Measurements from ENCODE around the gene ATXN7. TPM values are rescaled to one million over a fixed set of nuclear protein-coding genes. Genes with fewer than 3 reads are reported as not detected.

Gene ATXN7
- 2.1 to 5.7 TPM (median 3.8 TPM) in 5 replicates for total RNA-seq (2022; extraction: Qiagen RNA extraction; ENCODE audit: low read depth)

GRCh38 chr3:63863150-63864007 is at the start of gene ATXN7, which contains the start of gene THOC7:
TSS of gene ATXN7 (plus strand) at chr3:63863867. CDS start at chr3:63912599, 48,732 bp downstream.
TSS of gene THOC7 (minus strand) at chr3:63863805. CDS start at chr3:63863790, 15 bp downstream.

GRCh38 chr3:63819151-63819398 is 44.6 kb upstream of the ATXN7 start, which contains the start of gene C3orf49:
TSS of gene C3orf49 (plus strand) at chr3:63819299. CDS start at chr3:63819472, 173 bp downstream.

GRCh38 chr3:63911873-63912767 is 48.5 kb downstream of the ATXN7 start, which contains the start of gene SCAANT1:
TSS of gene SCAANT1 (minus strand) at chr3:63912383.

GRCh38 chr3:64023187-64023860 is 159.7 kb downstream of the ATXN7 start, which contains the start of gene PSMD6:
TSS of gene PSMD6 (minus strand) at chr3:64023494. CDS start at chr3:64023419, 75 bp downstream.

Other genes with a start within 250 kb of the ATXN7 start
- gene SNTN, start 211.2 kb upstream of the ATXN7 start, total RNA-seq (2022; extraction: Qiagen RNA extraction; ENCODE audit: low read depth) = not detected in 5 replicates
- gene C3orf49, start 44.6 kb upstream of the ATXN7 start, total RNA-seq (2022; extraction: Qiagen RNA extraction; ENCODE audit: low read depth) = not detected in 5 replicates
- 61.0 to 69.9 TPM (median 62.4 TPM) in 5 replicates for gene THOC7, start 62 bp upstream of the ATXN7 start, total RNA-seq (2022; extraction: Qiagen RNA extraction; ENCODE audit: low read depth)
- not detected in 5 replicates for gene SCAANT1, start 48.5 kb downstream of the ATXN7 start, total RNA-seq (2022; extraction: Qiagen RNA extraction; ENCODE audit: low read depth)
- gene PSMD6, start 159.6 kb downstream of the ATXN7 start, total RNA-seq (2022; extraction: Qiagen RNA extraction; ENCODE audit: low read depth) = 74.2 to 85.1 TPM (median 78.8 TPM) in 5 replicates